ENCODE results near the gene DUSP15.

The DUSP15 gene

DNA sequence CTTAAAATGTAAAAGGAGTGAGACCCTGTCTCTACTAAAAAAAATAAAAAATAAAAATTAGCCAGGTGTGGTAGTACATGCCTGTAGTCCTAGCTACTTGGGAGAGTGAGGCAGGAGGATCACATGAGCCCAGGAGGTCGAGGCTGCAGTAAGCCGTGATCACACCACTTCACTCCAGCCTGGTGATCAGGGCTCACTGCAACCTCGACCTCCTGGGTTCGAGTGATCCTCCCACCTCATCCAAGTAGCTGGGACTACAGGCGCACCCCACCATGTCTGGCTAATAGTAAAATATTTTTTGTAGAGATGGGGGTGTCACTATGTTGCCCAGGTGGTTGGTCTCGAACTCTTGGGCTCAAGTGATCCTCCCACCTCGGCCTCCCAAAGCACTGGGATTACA lies 16.8 kb downstream of the DUSP15 start:
- no peaks in the 10 kb centered on the region for H3K4me1 ChIP-seq (ENCODE audit: insufficient read depth, low read length, severe bottlenecking)
- H3K9me2 ChIP-seq (ENCODE audit: low read depth, low read length), result no peaks in the 10 kb centered on the region
- H3K79me2 ChIP-seq (ENCODE audit: insufficient read depth, low read length), result no peaks in the 10 kb centered on the region
- no peak overlapping the region for H3K4me3 ChIP-seq (ENCODE audit: low read depth, low read length, poor library complexity, severe bottlenecking)
- H4K20me1 ChIP-seq (ENCODE audit: insufficient read depth, low read length), result no peaks in the 10 kb centered on the region
- no peaks in the 10 kb centered on the region for H3K36me3 ChIP-seq (ENCODE audit: insufficient read depth, low read length)
- no peaks in the 10 kb centered on the region for H3F3A ChIP-seq (ENCODE audit: insufficient read depth, low read length)
- H3K27me3 ChIP-seq (ENCODE audit: insufficient read depth, low read length), result peaks cover 5% of the 10 kb centered on the region; the same call in 1 of the 2 replicates
- no peak overlapping the region for H3K4me2 ChIP-seq (ENCODE audit: low read length)
- no peak overlapping the region for H3K27ac ChIP-seq (ENCODE audit: low read depth, low read length, poor library complexity, severe bottlenecking)
- H3K9me3 ChIP-seq (ENCODE audit: low read length), result no peaks in the 10 kb centered on the region
- TF ChIP-seq, protein P1, sequence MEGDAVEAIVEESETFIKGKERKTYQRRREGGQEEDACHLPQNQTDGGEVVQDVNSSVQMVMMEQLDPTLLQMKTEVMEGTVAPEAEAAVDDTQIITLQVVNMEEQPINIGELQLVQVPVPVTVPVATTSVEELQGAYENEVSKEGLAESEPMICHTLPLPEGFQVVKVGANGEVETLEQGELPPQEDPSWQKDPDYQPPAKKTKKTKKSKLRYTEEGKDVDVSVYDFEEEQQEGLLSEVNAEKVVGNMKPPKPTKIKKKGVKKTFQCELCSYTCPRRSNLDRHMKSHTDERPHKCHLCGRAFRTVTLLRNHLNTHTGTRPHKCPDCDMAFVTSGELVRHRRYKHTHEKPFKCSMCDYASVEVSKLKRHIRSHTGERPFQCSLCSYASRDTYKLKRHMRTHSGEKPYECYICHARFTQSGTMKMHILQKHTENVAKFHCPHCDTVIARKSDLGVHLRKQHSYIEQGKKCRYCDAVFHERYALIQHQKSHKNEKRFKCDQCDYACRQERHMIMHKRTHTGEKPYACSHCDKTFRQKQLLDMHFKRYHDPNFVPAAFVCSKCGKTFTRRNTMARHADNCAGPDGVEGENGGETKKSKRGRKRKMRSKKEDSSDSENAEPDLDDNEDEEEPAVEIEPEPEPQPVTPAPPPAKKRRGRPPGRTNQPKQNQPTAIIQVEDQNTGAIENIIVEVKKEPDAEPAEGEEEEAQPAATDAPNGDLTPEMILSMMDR (IDR thresholded peaks at IDR 0.05; ENCODE audit: low read length), result no peak
- no peak for TF ChIP-seq EZH2 (IDR thresholded peaks at IDR 0.05; ENCODE audit: borderline replicate concordance, low read length)
- H3K9ac ChIP-seq (ENCODE audit: low read length), result no peak overlapping the region
- no peak overlapping the region for H2AFZ ChIP-seq (ENCODE audit: low read length)

DNA sequence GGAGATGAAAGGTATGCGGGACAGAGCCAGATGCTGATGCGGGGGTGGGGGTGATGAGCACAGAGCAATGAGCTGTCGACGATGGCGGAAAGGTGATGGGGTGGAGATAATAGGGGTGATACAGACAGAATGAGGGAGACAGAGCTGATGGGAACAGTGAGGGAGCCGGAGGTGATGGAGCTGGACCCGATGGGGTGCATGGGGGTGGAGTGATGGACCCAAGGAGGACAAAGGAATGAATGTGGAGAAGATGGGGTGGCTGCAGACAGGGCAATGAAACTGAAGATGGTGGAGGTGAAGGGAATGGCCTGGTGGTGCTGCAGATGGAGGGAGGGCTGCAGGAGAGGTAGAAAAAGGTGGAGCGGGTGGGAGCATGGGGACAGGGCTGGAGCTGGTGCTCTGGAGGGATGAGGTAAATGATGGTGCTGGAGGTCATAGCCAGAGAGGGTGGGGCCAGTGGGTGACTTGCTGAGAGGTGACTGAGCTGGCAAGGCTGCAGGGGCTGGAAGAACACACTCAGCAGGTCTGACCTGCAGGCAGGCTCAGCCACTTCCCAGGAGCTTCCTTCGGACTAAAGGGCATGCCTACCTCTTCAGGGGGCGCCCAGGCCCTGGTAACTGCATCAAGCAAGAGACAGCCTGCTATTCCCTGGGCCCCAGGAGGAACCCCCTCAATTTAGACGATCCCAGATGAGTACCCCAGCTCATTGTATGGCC lies 18.9 kb downstream of the DUSP15 start:
- no peak overlapping the region for H3K9ac ChIP-seq (ENCODE audit: low read length)
- no peaks in the 10 kb centered on the region for H3K9me2 ChIP-seq (ENCODE audit: low read depth, low read length)
- no peak overlapping the region for H3K4me2 ChIP-seq (ENCODE audit: low read length)
- H3K36me3 ChIP-seq (ENCODE audit: insufficient read depth, low read length), result no peaks in the 10 kb centered on the region
- no peaks in the 10 kb centered on the region for H4K20me1 ChIP-seq (ENCODE audit: insufficient read depth, low read length)
- no peaks in the 10 kb centered on the region for H3F3A ChIP-seq (ENCODE audit: insufficient read depth, low read length)
- H3K4me3 ChIP-seq (ENCODE audit: low read depth, low read length, poor library complexity, severe bottlenecking), result no peak overlapping the region
- H2AFZ ChIP-seq (ENCODE audit: low read length), result no peak overlapping the region
- H3K27me3 ChIP-seq (ENCODE audit: insufficient read depth, low read length), result peaks cover 5% of the 10 kb centered on the region; the same call in 1 of the 2 replicates
- no peaks in the 10 kb centered on the region for H3K79me2 ChIP-seq (ENCODE audit: insufficient read depth, low read length)
- TF ChIP-seq EZH2 (IDR thresholded peaks at IDR 0.05; ENCODE audit: borderline replicate concordance, low read length), result no peak
- TF ChIP-seq, protein P1 (IDR thresholded peaks at IDR 0.05; ENCODE audit: low read length), result no peak
- H3K27ac ChIP-seq (ENCODE audit: low read depth, low read length, poor library complexity, severe bottlenecking), result no peak overlapping the region
- H3K9me3 ChIP-seq (ENCODE audit: low read length), result no peaks in the 10 kb centered on the region
- no peaks in the 10 kb centered on the region for H3K4me1 ChIP-seq (ENCODE audit: insufficient read depth, low read length, severe bottlenecking)

DNA sequence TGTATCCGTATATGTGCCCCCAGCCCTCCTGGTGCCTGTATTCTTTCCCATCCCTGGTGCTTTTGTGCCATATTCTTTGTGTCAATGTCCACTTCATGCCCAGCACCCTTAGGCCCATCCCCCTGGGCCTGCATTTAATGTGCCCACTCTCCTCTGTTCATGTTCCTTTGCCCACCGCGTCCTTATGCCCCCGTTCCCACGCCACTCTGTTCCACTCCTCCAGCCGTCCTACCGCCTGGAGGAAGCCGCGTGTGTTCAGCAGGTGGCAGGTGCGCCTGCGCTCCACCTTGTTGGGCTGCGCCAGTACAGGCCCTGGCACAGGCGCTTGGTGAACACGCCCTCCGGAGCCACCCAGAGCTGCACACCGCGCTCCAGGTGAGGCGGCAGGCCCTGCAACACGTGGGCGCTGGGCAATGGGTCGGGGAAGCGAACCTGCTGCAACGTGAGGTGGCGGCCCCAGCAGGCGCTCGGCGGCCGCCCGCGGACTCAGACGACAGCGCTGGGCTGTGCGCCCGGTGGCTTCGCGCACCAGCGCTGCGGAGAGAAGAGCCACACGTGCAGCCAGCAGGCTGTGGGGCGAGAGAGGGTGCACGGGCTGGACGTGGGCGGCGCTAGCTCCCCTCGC lies 20.9 kb downstream of the DUSP15 start:
- H3K9me3 ChIP-seq (ENCODE audit: low read length), result no peaks in the 10 kb centered on the region
- no peaks in the 10 kb centered on the region for H3F3A ChIP-seq (ENCODE audit: insufficient read depth, low read length)
- no peaks in the 10 kb centered on the region for H4K20me1 ChIP-seq (ENCODE audit: insufficient read depth, low read length)
- H3K4me2 ChIP-seq (ENCODE audit: low read length), result no peak overlapping the region
- H2AFZ ChIP-seq (ENCODE audit: low read length), result no peak overlapping the region
- peaks cover 5% of the 10 kb centered on the region; the same call in 1 of the 2 replicates for H3K27me3 ChIP-seq (ENCODE audit: insufficient read depth, low read length)
- no peak overlapping the region for H3K4me3 ChIP-seq (ENCODE audit: low read depth, low read length, poor library complexity, severe bottlenecking)
- H3K79me2 ChIP-seq (ENCODE audit: insufficient read depth, low read length), result no peaks in the 10 kb centered on the region
- TF ChIP-seq EZH2 (IDR thresholded peaks at IDR 0.05; ENCODE audit: borderline replicate concordance, low read length), result no peak
- TF ChIP-seq, protein P1 (IDR thresholded peaks at IDR 0.05; ENCODE audit: low read length), result no peak
- H3K9ac ChIP-seq (ENCODE audit: low read length), result no peak overlapping the region
- H3K27ac ChIP-seq (ENCODE audit: low read depth, low read length, poor library complexity, severe bottlenecking), result no peak overlapping the region
- H3K9me2 ChIP-seq (ENCODE audit: low read depth, low read length), result no peaks in the 10 kb centered on the region
- no peaks in the 10 kb centered on the region for H3K36me3 ChIP-seq (ENCODE audit: insufficient read depth, low read length)
- no peaks in the 10 kb centered on the region for H3K4me1 ChIP-seq (ENCODE audit: insufficient read depth, low read length, severe bottlenecking)
